Fibroblast of the aortic adventitia (primary cell): ENCODE data around the gene RPL14. TPM values are rescaled to one million over a fixed set of nuclear protein-coding genes. Genes with fewer than 3 reads are reported as not detected.

Source experiments
- DNase-seq: peaks from one replicate; pipeline ENCODE4 v3.0.0-alpha.2; 2010; ENCODE audit warnings: low read depth
- H3K4me3 ChIP-seq: 2 replicates; pipeline ENCODE4 v1.5.1; 2011; ENCODE audit warnings: low read depth, mild to moderate bottlenecking, control low read depth, low read length, moderate library complexity
- total RNA-seq: library from RNA; depleted of rRNA; stranded (reverse); fragments of >200 nt; gene quantifications from 2 replicates; pipeline ENCODE4 v1.2.3, GENCODE V29; 2012; ENCODE audit warnings: low replicate concordance
- TF ChIP-seq, protein P1 (sequence below): IDR thresholded peaks from 2 replicates; pipeline ENCODE4 v1.5.1; 2011; ENCODE audit warnings: mild to moderate bottlenecking, low read length, control low read depth, inconsistent platforms; ENCODE audit not compliant: insufficient read depth

RPL14 gene
- total RNA-seq, 1 donor: 722 TPM

DNA sequence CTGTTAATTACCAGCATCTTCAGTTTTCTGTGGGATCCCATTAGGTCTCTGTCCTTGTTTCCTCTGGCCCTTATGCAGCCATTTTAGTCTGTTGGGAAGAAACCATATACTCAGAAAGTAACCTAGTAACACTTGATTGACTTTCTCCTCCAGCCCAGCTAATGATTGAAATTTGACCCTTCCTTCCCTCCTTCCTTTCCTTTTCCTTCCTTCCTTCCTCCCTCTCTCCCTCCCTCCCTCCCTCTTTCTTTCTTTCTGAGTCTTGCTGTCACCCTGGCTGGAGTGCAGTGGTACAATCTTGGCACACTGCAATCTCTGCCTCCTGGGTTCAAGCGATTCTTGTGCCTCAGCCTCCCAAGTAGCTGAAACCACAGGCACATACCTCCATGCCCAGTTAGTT lies 42.8 kb downstream of the RPL14 start:
- DNase-seq: no peak
- TF ChIP-seq, protein P1, sequence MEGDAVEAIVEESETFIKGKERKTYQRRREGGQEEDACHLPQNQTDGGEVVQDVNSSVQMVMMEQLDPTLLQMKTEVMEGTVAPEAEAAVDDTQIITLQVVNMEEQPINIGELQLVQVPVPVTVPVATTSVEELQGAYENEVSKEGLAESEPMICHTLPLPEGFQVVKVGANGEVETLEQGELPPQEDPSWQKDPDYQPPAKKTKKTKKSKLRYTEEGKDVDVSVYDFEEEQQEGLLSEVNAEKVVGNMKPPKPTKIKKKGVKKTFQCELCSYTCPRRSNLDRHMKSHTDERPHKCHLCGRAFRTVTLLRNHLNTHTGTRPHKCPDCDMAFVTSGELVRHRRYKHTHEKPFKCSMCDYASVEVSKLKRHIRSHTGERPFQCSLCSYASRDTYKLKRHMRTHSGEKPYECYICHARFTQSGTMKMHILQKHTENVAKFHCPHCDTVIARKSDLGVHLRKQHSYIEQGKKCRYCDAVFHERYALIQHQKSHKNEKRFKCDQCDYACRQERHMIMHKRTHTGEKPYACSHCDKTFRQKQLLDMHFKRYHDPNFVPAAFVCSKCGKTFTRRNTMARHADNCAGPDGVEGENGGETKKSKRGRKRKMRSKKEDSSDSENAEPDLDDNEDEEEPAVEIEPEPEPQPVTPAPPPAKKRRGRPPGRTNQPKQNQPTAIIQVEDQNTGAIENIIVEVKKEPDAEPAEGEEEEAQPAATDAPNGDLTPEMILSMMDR: no peak
- no peak overlapping the region for H3K4me3 ChIP-seq

DNA sequence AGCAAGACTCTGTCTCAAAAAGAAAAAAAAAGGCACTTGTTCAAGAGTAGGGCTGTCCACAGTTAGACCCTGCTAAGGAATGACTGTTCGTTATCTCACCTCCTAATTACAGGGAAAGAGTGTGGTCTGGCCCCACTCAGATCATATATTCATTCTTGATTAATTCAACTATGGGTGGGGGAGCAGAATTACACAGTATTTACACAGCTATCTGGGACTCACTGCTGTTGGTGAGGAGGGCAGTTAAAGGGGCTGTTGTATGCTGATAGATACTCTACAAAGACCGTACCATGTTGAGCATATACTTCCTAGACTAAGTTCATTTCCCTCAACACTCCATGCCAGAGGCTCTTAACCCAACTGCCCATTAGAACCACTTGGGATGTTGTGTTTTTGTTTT lies 44.9 kb downstream of the RPL14 start:
- DNase-seq: no peak
- H3K4me3 ChIP-seq: no peak overlapping the region
- TF ChIP-seq, protein P1: no peak

DNA sequence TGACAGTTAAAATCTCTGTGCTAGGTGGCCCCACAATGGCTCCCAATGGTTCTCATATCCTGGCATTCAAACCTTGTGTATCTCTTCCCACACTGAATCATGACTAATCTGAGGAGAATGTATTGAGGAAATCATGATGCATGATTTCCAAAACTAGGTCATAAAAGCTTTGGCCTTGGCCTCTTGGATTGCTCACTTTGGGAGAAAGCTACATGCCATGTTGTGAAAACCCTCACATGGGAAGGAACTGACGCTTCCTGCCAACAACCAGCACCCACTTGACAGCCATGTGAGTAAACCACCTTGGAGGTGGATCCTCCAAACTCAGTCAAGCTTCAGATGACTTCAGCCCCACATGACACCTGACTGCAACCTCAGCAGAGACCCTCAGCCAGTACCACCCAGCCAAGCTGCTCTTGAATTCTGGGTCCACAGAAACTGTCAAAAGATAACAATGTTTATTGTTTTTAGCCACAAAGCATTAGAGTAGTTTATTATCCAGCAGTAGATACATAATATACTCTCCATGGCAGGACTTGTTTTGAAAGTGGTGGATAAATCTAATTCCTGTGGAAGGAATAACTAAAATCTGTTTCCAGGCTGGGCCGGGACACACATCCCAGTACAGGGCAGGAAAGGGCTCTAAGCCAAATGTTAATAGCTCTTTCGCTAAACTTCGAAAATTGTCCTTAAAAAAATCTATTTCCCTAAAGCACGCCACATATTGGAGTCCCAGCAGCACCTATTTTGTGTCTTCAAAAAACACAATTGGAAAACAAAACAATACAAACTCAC lies 47.7 kb downstream of the RPL14 start:
- H3K4me3 ChIP-seq: no peak overlapping the region
- DNase-seq: peak; percentile 97
- TF ChIP-seq, protein P1: no peak

DNA sequence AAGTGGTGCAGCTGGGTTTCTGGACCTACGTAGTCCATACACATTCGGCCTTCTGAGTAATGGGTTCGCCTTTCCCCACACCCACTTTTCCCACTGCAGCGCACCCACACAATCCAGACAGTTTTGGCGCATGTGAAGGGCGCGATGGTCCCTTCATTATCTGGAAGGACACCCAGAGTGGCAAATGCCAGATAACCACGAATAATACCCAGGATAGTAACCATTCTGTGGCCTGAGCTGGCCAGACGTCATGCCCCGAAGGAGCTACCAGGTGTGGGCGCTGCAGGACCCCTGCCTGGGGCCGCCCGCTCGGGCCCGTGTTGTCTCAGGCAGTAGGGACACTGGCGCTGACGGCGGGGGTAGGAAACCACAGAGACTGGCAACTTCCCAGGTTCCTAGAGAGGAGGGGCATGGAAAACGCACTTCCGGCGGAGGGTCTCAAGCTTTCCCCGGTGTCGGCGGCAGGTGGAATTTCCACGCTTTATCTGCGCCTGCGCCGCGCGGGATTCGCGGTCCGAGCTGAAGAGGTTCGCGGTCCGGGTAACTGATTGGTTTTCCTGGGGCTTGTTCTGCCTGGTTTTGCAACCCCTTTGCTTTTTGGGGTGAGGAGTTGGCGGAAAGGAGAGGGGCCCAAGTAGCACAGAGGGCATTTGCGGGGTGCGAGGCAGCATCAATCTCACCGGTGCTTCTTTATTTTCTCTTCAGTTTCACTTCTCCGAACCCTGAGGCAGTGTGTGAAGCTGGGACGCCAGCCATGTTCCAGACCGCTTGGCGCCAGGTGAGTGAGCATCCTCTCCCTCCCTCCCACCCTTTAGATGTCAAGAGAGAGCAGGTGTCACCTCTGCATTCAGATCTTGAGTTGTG lies 48.7 kb downstream of the RPL14 start, which contains the start of gene ZNF620:
Gene ZNF620 (plus strand): TSS at position 441 of the 864 bp plus-strand sequence. CDS start 314 bp downstream, at position 755.
- peak within 1 kb of the TSS; percentile 72 for H3K4me3 ChIP-seq
- peak; percentile 44 for DNase-seq
- TF ChIP-seq, protein P1: peak; percentile 30

DNA sequence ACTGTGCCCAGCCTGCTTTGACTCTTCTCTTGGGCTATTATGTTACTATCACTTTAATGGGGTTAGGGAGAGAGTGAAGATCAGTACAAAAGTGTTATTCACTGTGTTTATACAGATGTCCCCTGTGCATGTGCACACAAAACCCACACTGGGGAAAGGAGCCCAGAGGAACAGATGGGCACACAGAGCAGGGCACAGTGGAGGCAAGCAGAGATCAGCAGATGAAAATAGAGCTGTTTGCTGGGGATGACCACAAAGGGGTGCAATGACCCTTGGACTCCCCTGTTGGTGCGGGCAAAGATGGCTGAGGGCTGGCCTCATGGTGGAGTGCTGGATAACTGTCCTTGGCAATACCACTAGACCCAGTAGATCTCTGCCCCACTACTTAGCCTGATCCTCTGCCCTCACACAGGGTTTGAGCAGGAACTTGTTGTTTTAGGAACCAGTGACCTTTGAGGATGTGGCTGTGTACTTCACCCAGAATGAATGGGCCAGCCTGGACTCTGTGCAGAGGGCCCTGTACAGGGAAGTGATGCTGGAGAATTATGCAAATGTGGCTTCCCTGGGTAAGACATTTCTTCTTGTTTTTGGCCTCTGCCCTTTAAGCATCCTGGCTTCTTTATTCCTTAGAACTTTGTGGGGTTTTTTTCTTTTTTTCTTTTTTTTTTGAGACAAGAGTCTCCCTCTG lies 54.0 kb downstream of the RPL14 start:
- H3K4me3 ChIP-seq: no peak overlapping the region
- TF ChIP-seq, protein P1: no peak
- DNase-seq: no peak

DNA sequence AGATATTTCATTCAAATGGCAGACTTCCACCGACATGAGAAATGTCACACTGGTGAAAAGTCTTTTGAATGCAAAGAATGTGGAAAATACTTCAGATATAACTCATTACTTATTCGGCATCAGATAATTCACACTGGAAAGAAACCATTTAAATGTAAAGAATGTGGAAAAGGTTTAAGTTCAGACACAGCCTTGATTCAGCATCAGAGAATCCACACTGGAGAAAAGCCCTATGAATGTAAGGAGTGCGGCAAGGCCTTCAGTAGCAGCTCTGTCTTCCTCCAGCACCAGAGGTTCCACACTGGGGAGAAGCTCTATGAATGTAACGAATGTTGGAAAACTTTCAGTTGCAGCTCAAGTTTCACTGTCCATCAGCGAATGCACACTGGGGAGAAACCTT lies 59.1 kb downstream of the RPL14 start:
- DNase-seq: peak; percentile 68

More for the DNA sequence above, 59.1 kb downstream of the RPL14 start:
- H3K4me3 ChIP-seq: no peak overlapping the region
- TF ChIP-seq, protein P1: no peak
